ENCODE data around the gene GPC1. TPM values are rescaled to one million over a fixed set of nuclear protein-coding genes. Genes with fewer than 3 reads are reported as not detected.

The GPC1 gene
- polyA plus RNA-seq, 6 donors from 2014 or later, result 0.12 to 0.47 (median 0.36) TPM; not detected in 1

DNA sequence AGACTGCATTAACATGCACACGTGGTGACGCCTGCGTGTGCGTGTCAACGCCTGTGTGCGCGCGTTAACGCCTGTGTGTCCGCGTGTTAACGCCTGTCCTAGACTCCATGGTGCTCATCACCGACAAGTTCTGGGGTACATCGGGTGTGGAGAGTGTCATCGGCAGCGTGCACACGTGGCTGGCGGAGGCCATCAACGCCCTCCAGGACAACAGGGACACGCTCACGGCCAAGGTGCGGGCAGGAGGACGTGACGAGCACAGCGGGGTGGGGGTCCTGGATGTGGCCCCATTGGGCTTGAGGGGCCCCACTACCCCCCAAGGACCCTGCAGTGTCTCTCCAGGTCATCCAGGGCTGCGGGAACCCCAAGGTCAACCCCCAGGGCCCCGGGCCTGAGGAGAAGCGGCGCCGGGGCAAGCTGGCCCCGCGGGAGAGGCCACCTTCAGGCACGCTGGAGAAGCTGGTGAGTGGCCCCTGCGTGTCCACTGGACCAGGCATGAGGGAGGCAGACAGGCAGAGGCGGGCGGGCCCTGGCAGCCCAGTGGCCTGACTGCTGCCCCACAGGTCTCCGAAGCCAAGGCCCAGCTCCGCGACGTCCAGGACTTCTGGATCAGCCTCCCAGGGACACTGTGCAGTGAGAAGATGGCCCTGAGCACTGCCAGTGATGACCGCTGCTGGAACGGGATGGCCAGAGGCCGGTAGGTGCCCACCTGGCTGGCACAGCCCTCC lies 29.2 kb downstream of the GPC1 start:
- Mint-ChIP-seq H3K4me3 (no peak overlapping the region), H3K9me3 (peaks cover 0 to 4% (median 0%) of the 10 kb centered on the region in 7 donors), H3K27ac (no peak overlapping the region), H3K36me3 (peaks cover 0 to 3% of the 10 kb centered on the region in 2 donors), H3K27me3 (no peaks in the 10 kb centered on the region), H3K4me1 (peaks cover 0 to 5% (median 4%) of the 10 kb centered on the region in 3 donors)
- ATAC-seq (ENCODE audit: low read depth in 2 of 2), result no peak
- DNase-seq, result no peak

DNA sequence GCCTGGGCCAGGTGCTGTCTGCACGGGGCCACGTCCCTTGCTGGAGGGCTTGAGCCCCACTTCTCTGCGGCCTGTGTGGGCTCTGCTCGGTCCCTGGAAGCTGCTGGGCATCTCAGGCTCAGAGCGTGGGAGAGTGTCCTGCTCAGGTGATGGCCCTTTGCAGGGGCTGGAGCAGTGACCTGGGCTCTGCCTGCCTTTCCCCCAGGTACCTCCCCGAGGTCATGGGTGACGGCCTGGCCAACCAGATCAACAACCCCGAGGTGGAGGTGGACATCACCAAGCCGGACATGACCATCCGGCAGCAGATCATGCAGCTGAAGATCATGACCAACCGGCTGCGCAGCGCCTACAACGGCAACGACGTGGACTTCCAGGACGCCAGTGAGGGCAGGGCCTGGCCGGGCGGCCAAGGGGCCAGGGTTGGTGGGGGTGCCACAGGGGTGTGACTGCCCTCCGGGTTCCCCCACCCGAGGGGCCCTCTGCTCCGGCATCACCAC lies 29.9 kb downstream of the GPC1 start:
- H3K4me1 Mint-ChIP-seq, result peaks cover 0 to 5% (median 4%) of the 10 kb centered on the region in 3 donors
- no peak for DNase-seq
- H3K9me3 Mint-ChIP-seq, result peaks cover 0 to 5% (median 0%) of the 10 kb centered on the region in 7 donors
- no peak for ATAC-seq (ENCODE audit: low read depth in 2 of 2)
- H3K4me3 Mint-ChIP-seq, result no peak overlapping the region
- no peaks in the 10 kb centered on the region for H3K27me3 Mint-ChIP-seq
- H3K36me3 Mint-ChIP-seq, result peaks cover 0 to 4% of the 10 kb centered on the region in 2 donors
- no peak overlapping the region for H3K27ac Mint-ChIP-seq

DNA sequence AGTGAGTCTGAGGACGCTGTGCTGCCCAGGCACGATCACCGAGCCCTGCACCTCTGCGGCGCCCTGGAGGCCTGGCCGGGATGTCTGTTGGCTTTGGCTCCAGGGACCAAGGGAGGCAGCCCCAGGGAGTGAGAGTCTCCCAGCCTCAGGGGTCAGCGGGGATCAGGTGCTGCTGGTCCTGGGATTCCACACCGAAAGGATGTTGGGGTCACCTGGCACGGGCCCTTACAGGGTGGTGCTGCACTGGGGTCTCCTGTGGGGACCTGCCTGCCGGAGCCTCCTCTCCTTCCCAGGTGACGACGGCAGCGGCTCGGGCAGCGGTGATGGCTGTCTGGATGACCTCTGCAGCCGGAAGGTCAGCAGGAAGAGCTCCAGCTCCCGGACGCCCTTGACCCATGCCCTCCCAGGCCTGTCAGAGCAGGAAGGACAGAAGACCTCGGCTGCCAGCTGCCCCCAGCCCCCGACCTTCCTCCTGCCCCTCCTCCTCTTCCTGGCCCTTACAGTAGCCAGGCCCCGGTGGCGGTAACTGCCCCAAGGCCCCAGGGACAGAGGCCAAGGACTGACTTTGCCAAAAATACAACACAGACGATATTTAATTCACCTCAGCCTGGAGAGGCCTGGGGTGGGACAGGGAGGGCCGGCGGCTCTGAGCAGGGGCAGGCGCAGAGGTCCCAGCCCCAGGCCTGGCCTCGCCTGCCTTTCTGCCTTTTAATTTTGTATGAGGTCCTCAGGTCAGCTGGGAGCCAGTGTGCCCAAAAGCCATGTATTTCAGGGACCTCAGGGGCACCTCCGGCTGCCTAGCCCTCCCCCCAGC lies 30.5 kb downstream of the GPC1 start:
- Mint-ChIP-seq H3K4me3 (no peak overlapping the region), H3K4me1 (peaks cover 2 to 5% (median 4%) of the 10 kb centered on the region in 3 donors), H3K9me3 (peaks cover 0 to 6% (median 3%) of the 10 kb centered on the region in 7 donors), H3K27ac (no peak overlapping the region), H3K27me3 (no peaks in the 10 kb centered on the region), H3K36me3 (peaks cover 0 to 4% of the 10 kb centered on the region in 2 donors)
- no peak for DNase-seq
- ATAC-seq (ENCODE audit: low read depth in 2 of 2), result no peak

DNA sequence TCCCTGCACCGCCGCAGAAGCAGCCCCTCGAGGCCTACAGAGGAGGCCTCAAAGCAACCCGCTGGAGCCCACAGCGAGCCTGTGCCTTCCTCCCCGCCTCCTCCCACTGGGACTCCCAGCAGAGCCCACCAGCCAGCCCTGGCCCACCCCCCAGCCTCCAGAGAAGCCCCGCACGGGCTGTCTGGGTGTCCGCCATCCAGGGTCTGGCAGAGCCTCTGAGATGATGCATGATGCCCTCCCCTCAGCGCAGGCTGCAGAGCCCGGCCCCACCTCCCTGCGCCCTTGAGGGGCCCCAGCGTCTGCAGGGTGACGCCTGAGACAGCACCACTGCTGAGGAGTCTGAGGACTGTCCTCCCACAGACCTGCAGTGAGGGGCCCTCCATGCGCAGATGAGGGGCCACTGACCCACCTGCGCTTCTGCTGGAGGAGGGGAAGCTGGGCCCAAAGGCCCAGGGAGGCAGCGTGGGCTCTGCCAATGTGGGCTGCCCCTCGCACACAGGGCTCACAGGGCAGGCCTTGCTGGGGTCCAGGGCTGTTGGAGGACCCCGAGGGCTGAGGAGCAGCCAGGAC lies 31.2 kb downstream of the GPC1 start:
- peaks cover 0 to 6% (median 5%) of the 10 kb centered on the region in 7 donors for H3K9me3 Mint-ChIP-seq
- peaks cover 0 to 4% of the 10 kb centered on the region in 2 donors for H3K36me3 Mint-ChIP-seq
- peaks cover 2 to 5% (median 4%) of the 10 kb centered on the region in 3 donors for H3K4me1 Mint-ChIP-seq
- no peak overlapping the region for H3K27ac Mint-ChIP-seq
- no peaks in the 10 kb centered on the region for H3K27me3 Mint-ChIP-seq
- no peak overlapping the region for H3K4me3 Mint-ChIP-seq
- DNase-seq (no peak), ATAC-seq (ENCODE audit: low read depth in 2 of 2) (no peak)

DNA sequence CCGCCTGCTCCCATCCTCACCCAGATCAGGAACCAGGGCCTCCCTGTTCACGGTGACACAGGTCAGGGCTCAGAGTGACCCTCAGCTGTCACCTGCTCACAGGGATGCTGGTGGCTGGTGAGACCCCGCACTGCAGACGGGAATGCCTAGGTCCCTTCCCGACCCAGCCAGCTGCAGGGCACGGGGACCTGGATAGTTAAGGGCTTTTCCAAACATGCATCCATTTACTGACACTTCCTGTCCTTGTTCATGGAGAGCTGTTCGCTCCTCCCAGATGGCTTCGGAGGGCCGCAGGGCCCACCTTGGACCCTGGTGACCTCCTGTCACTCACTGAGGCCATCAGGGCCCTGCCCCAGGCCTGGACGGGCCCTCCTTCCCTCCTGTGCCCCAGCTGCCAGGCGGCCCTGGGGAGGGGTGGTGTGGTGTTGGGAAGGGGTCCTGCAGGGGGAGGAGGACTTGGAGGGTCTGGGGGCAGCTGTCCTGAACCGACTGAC lies 31.7 kb downstream of the GPC1 start:
- H3K9me3 Mint-ChIP-seq, result peaks cover 0 to 10% (median 5%) of the 10 kb centered on the region in 7 donors
- ATAC-seq (ENCODE audit: low read depth in 2 of 2) (no peak), DNase-seq (no peak)
- H3K4me3 Mint-ChIP-seq, result no peak overlapping the region
- H3K27ac Mint-ChIP-seq, result no peak overlapping the region
- H3K27me3 Mint-ChIP-seq, result no peaks in the 10 kb centered on the region
- peaks cover 0 to 4% of the 10 kb centered on the region in 2 donors for H3K36me3 Mint-ChIP-seq
- peaks cover 2 to 5% (median 4%) of the 10 kb centered on the region in 3 donors for H3K4me1 Mint-ChIP-seq

DNA sequence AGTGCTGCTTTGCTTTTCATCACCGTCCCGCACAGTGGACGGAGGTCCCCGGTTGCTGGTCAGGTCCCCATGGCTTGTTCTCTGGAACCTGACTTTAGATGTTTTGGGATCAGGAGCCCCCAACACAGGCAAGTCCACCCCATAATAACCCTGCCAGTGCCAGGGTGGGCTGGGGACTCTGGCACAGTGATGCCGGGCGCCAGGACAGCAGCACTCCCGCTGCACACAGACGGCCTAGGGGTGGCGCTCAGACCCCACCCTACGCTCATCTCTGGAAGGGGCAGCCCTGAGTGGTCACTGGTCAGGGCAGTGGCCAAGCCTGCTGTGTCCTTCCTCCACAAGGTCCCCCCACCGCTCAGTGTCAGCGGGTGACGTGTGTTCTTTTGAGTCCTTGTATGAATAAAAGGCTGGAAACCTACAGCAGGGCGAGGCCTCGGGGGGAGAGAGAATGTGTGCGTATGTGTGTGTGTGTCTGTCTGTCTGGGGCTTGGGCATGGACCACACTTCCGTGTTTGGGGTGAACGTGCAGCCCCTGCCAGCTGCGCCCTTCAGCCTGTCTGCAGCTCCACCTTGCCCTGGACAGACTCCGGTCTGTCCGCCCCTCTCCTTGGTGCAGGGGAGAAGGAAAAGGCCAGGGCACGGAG lies 32.3 kb downstream of the GPC1 start:
- H3K27ac Mint-ChIP-seq, result no peak overlapping the region

DNA sequence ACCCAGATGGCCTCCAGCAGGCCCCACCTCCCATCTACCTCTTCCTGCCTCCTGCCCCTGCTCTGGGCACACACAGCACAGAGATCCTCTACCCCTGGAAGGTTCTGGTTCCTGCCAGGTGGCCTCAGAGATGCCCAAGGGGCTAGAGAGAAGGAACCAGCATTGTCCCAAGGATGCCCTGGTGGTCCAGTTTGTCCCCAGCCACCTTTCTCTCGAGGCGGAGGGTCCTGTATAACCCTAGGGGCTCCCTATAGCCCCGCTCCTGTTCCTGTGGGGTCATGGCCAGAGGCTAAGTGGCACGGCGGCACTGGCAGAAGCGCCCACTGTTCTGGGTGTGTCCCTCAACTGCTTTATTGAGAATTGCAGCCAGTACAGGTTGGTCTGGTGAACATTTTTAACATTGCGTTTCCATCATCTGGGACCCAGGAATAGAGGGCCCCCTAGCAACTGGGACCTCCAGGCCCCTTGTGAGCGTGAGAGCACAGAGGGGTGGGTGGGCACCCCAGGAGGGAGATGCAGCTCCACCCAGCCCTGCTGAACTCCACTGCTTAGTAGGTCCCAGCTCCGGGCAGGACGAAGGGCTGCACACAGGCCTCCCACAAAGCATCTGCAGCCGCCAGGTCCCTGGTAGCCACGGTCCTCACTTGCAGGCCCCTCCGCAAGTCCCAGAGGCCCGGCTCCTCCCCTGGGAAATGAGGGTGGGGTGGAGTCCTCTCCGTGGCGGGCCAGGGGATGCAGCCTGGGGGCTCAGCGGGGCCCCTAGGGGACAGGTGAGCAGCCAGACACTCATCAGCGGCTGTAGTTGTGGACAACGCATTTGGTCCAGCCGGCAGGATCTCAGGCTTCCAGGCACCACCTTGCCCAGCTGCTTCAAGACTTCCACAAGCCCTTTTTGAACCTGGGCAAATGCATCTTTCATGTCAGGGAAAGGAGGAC lies 33.1 kb downstream of the GPC1 start:
- Mint-ChIP-seq H3K4me1 (peaks cover 2 to 5% (median 4%) of the 10 kb centered on the region in 3 donors), H3K27me3 (no peaks in the 10 kb centered on the region), H3K4me3 (no peak overlapping the region), H3K36me3 (peaks cover 5 to 8% of the 10 kb centered on the region in 2 donors), H3K27ac (no peak overlapping the region), H3K9me3 (peaks cover 4 to 21% (median 11%) of the 10 kb centered on the region in 7 donors)
- ATAC-seq (ENCODE audit: low read depth in 2 of 2) (no peak), DNase-seq (no peak)

More for the DNA sequence above, 32.3 kb downstream of the GPC1 start:
- Mint-ChIP-seq H3K9me3 (peaks cover 0 to 15% (median 5%) of the 10 kb centered on the region in 7 donors), H3K4me3 (no peak overlapping the region), H3K36me3 (peaks cover 0 to 4% of the 10 kb centered on the region in 2 donors), H3K27me3 (no peaks in the 10 kb centered on the region), H3K4me1 (peaks cover 2 to 5% (median 4%) of the 10 kb centered on the region in 3 donors)
- ATAC-seq (ENCODE audit: low read depth in 2 of 2), result no peak
- DNase-seq, result no peak

DNA sequence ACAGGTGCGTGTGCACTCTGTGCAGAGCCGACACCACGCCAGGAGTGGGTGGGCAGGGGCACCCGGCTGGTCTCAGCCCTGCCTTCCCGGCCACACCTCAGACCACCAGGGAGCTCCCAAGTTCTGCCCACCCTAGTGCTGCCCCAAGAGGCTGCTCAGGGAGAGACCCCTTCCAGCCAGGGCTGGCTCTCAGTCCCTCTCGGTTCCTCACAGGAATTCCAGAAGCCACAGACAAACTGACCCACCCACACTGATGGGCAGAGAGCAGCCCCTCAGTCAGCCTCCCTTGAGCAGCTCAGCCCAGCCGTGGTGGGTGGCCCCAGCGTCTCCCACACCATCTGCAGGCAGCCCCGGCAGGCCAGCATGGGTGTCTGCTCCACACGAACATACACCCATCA lies 33.8 kb downstream of the GPC1 start:
- no peak overlapping the region for H3K4me3 Mint-ChIP-seq

DNA sequence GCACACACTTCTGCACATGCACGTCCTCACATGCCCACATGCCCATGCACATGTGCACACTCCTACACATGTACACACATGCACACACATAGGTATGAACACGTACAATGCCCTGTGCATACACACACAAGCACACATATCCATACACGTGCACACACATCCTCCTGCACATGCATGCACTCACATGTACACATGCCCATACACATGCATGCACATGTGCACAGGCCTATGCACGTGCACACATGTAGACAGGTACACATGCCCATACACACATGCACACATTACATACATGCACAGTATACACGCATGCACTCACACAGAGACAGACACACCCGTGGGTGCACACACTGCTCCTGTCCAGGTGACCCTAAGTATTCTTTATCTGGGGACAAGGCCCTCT lies 34.3 kb downstream of the GPC1 start:
- no peak overlapping the region for H3K4me3 Mint-ChIP-seq
- peaks cover 9 to 14% of the 10 kb centered on the region in 2 donors for H3K36me3 Mint-ChIP-seq
- peaks cover 2 to 5% (median 4%) of the 10 kb centered on the region in 3 donors for H3K4me1 Mint-ChIP-seq
- H3K27ac Mint-ChIP-seq, result peak overlapping the region in 1 of 6 donors; percentile 47
- H3K9me3 Mint-ChIP-seq, result peaks cover 7 to 32% (median 20%) of the 10 kb centered on the region in 7 donors
- ATAC-seq (ENCODE audit: low read depth in 2 of 2) (no peak), DNase-seq (no peak)
- H3K27me3 Mint-ChIP-seq, result no peaks in the 10 kb centered on the region

More for the DNA sequence above, 33.8 kb downstream of the GPC1 start:
- Mint-ChIP-seq H3K27me3 (no peaks in the 10 kb centered on the region), H3K36me3 (peaks cover 9 to 11% of the 10 kb centered on the region in 2 donors), H3K9me3 (peaks cover 7 to 28% (median 16%) of the 10 kb centered on the region in 7 donors), H3K4me1 (peaks cover 2 to 5% (median 4%) of the 10 kb centered on the region in 3 donors), H3K27ac (no peak overlapping the region)
- no peak for DNase-seq
- ATAC-seq (ENCODE audit: low read depth in 2 of 2), result no peak

DNA sequence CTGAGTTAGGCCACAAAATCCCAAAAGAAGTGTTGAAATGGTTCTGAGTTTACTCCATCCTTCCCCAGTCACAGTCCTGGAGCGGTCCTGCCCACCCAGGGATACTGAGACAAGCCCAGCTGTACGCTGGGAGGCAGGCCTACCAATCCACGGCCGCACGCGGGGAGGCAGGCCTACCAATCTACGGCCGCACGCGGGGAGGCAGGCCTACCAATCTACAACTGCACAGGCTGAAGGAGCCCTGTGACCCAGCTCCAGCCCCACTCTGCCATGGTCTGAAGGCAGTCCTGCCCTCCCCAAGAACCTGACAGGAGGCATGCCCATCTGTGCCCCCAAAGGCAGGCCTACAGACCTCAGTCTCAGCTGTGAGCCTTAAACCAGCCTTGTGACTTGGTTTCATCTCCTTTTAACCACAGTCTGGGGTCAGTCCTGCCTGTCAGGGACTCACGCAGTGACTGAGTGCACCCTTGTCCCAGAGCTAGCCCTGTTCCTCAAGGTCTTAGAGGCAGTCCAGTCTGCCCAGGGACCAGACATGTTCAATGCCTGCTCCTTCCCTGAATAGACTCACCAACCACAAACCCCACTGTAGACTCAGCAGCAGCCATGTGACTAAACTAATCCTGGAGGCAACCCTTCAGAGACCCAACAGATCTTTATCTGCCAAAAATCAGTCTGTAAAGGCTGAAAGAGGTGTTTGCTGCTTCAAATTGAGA lies 36.8 kb downstream of the GPC1 start:
- Mint-ChIP-seq H3K4me3 (no peak overlapping the region), H3K27ac (no peak overlapping the region), H3K4me1 (peaks cover 2 to 5% (median 4%) of the 10 kb centered on the region in 3 donors), H3K27me3 (no peaks in the 10 kb centered on the region), H3K9me3 (peaks cover 7 to 44% (median 31%) of the 10 kb centered on the region in 7 donors), H3K36me3 (peaks cover 17 to 23% of the 10 kb centered on the region in 2 donors)
- ATAC-seq (ENCODE audit: low read depth in 2 of 2) (no peak), DNase-seq (no peak)

DNA sequence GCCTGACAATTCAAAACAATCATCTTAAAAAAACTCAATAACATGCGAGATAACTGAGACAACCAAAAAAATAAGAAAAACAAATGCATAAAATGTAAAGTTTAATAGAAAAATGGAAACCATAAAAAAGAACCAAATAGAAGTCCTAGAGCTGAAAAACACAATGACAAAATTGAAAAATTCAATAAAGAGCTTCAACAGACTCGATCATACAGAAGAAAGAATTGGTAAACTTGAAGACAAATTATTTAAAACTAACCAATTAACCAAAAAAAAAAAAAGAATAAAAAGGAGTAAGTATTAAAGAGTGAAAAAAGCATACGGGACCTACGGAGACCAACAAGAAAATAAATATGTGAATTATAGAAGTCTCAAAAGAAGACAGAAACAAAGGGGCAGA lies 37.7 kb downstream of the GPC1 start:
- no peak for DNase-seq
- no peak overlapping the region for H3K4me3 Mint-ChIP-seq
- H3K36me3 Mint-ChIP-seq, result peaks cover 23% of the 10 kb centered on the region in 2 donors
- peak overlapping the region in 1 of 6 donors; percentile 42 for H3K27ac Mint-ChIP-seq
- H3K9me3 Mint-ChIP-seq, result peaks cover 7 to 51% (median 31%) of the 10 kb centered on the region in 7 donors
- peaks cover 2 to 5% (median 4%) of the 10 kb centered on the region in 3 donors for H3K4me1 Mint-ChIP-seq
- no peak for ATAC-seq (ENCODE audit: low read depth in 2 of 2)
- H3K27me3 Mint-ChIP-seq, result no peaks in the 10 kb centered on the region
